ENCODE data around the gene IL1R2. TPM values are rescaled to one million over a fixed set of nuclear protein-coding genes. Genes with fewer than 3 reads are reported as not detected.

Gene IL1R2
- total and polyA plus RNA-seq, 2 of the 13 experiments (the other 11 are each of a cell fraction or from before 2014, with no cell fraction given), result 3.6 to 7.3 TPM

- no peak for TF ChIP-seq CREB1 (IDR thresholded peaks at IDR 0.05)
- TF ChIP-seq CREB1 (CRISPR knock-in tag; IDR thresholded peaks at IDR 0.05), result peak; percentile 84
- TF ChIP-seq ATF3 (CRISPR knock-in tag; IDR thresholded peaks at IDR 0.05), result no peak
- TF ChIP-seq, protein P1, sequence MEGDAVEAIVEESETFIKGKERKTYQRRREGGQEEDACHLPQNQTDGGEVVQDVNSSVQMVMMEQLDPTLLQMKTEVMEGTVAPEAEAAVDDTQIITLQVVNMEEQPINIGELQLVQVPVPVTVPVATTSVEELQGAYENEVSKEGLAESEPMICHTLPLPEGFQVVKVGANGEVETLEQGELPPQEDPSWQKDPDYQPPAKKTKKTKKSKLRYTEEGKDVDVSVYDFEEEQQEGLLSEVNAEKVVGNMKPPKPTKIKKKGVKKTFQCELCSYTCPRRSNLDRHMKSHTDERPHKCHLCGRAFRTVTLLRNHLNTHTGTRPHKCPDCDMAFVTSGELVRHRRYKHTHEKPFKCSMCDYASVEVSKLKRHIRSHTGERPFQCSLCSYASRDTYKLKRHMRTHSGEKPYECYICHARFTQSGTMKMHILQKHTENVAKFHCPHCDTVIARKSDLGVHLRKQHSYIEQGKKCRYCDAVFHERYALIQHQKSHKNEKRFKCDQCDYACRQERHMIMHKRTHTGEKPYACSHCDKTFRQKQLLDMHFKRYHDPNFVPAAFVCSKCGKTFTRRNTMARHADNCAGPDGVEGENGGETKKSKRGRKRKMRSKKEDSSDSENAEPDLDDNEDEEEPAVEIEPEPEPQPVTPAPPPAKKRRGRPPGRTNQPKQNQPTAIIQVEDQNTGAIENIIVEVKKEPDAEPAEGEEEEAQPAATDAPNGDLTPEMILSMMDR (CRISPR knock-in tag; IDR thresholded peaks at IDR 0.05), result no peak
- TF ChIP-seq ZBTB33 (CRISPR knock-in tag; IDR thresholded peaks at IDR 0.05), result peak; percentile 17; the same call in 1 of the 2 replicates
- no peak for TF ChIP-seq PAWR (CRISPR knock-in tag; IDR thresholded peaks at IDR 0.05; ENCODE audit: borderline replicate concordance)
- TF ChIP-seq, protein P2, sequence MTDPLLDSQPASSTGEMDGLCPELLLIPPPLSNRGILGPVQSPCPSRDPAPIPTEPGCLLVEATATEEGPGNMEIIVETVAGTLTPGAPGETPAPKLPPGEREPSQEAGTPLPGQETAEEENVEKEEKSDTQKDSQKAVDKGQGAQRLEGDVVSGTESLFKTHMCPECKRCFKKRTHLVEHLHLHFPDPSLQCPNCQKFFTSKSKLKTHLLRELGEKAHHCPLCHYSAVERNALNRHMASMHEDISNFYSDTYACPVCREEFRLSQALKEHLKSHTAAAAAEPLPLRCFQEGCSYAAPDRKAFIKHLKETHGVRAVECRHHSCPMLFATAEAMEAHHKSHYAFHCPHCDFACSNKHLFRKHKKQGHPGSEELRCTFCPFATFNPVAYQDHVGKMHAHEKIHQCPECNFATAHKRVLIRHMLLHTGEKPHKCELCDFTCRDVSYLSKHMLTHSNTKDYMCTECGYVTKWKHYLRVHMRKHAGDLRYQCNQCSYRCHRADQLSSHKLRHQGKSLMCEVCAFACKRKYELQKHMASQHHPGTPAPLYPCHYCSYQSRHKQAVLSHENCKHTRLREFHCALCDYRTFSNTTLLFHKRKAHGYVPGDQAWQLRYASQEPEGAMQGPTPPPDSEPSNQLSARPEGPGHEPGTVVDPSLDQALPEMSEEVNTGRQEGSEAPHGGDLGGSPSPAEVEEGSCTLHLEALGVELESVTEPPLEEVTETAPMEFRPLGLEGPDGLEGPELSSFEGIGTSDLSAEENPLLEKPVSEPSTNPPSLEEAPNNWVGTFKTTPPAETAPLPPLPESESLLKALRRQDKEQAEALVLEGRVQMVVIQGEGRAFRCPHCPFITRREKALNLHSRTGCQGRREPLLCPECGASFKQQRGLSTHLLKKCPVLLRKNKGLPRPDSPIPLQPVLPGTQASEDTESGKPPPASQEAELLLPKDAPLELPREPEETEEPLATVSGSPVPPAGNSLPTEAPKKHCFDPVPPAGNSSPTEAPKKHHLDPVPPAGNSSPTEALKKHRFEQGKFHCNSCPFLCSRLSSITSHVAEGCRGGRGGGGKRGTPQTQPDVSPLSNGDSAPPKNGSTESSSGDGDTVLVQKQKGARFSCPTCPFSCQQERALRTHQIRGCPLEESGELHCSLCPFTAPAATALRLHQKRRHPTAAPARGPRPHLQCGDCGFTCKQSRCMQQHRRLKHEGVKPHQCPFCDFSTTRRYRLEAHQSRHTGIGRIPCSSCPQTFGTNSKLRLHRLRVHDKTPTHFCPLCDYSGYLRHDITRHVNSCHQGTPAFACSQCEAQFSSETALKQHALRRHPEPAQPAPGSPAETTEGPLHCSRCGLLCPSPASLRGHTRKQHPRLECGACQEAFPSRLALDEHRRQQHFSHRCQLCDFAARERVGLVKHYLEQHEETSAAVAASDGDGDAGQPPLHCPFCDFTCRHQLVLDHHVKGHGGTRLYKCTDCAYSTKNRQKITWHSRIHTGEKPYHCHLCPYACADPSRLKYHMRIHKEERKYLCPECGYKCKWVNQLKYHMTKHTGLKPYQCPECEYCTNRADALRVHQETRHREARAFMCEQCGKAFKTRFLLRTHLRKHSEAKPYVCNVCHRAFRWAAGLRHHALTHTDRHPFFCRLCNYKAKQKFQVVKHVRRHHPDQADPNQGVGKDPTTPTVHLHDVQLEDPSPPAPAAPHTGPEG (CRISPR knock-in tag; IDR thresholded peaks at IDR 0.05), result 0 out of 2 replicates have a peak, but pooled peaks have one; percentile 72
- no peak for TF ChIP-seq TFDP2 (CRISPR knock-in tag; IDR thresholded peaks at IDR 0.05)
- TF ChIP-seq ZNF749 (CRISPR knock-in tag; IDR thresholded peaks at IDR 0.05; ENCODE audit: borderline replicate concordance), result 0 out of 2 replicates have a peak, but pooled peaks have one; percentile 15
- no peak for TF ChIP-seq ZNF768 (CRISPR knock-in tag; IDR thresholded peaks at IDR 0.05)
- no peak for TF ChIP-seq EED (CRISPR knock-in tag; IDR thresholded peaks at IDR 0.05)
- no peak for TF ChIP-seq XBP1 (CRISPR knock-in tag; IDR thresholded peaks at IDR 0.05)
- no peak for TF ChIP-seq PHF20 (CRISPR knock-in tag; IDR thresholded peaks at IDR 0.05)
- no peak for TF ChIP-seq HNRNPLL (IDR thresholded peaks at IDR 0.05; ENCODE audit: low read depth, low read length, poor library complexity, severe bottlenecking)
- peak; percentile 75 for TF ChIP-seq HHEX (CRISPR knock-in tag; IDR thresholded peaks at IDR 0.05)
- TF ChIP-seq CBFB (CRISPR knock-in tag; IDR thresholded peaks at IDR 0.05), result peak; percentile 88
- 0 out of 2 replicates have a peak, but pooled peaks have one; percentile 76 for TF ChIP-seq SALL2 (CRISPR knock-in tag; IDR thresholded peaks at IDR 0.05)
- TF ChIP-seq ZNF232 (CRISPR knock-in tag; IDR thresholded peaks at IDR 0.05; ENCODE audit: borderline replicate concordance), result peak; percentile 98
- peak; percentile 90 for TF ChIP-seq SKI (IDR thresholded peaks at IDR 0.05; ENCODE audit: partially characterized antibody)
Observed at GRCh38 chr2:102030855-102031527, 39.2 kb downstream of the IL1R2 start (continued).
